HG03354 (cell line): ENCODE results near the gene SPIRE1.
"Not testable (repeated sequence)": the region's sequence is repeated elsewhere in the genome, so short reads cannot be mapped to it uniquely, and the experiment has no call there.

Source experiments
- ATAC-seq: cut with Tn5 transposase; IDR thresholded peaks from one replicate; pipeline ENCODE4 v1.9.1; 2021; ENCODE audit warnings: mild to moderate bottlenecking; ENCODE audit not compliant: unreplicated experiment, poor library complexity, severe bottlenecking

Gene SPIRE1

GRCh38 chr18:12564861-12565260 lies 93.0 kb downstream of the SPIRE1 start:
- no peak for ATAC-seq

GRCh38 chr18:12564378-12564777 lies 93.5 kb downstream of the SPIRE1 start:
- no peak for ATAC-seq

GRCh38 chr18:12560600-12560999 lies 97.3 kb downstream of the SPIRE1 start:
- not testable (repeated sequence) for ATAC-seq

- no peak for ATAC-seq
Observed at GRCh38 chr18:12559319-12559718, 98.6 kb downstream of the SPIRE1 start.

GRCh38 chr18:12556946-12557806 lies 100.7 kb downstream of the SPIRE1 start:
- ATAC-seq, result no peak

- ATAC-seq, result no peak
Observed at GRCh38 chr18:12554796-12555388, 103.0 kb downstream of the SPIRE1 start.

- no peak for ATAC-seq
Observed at GRCh38 chr18:12552879-12553242, 105.0 kb downstream of the SPIRE1 start.

GRCh38 chr18:12551943-12552878 lies 105.7 kb downstream of the SPIRE1 start:
- ATAC-seq, result not testable (repeated sequence)

- not testable (repeated sequence) for ATAC-seq
Observed at GRCh38 chr18:12551466-12551865, 106.4 kb downstream of the SPIRE1 start.

GRCh38 chr18:12543697-12544096 lies 114.2 kb downstream of the SPIRE1 start:
- ATAC-seq, result no peak

- no peak for ATAC-seq
Observed at GRCh38 chr18:12540751-12541150, 117.2 kb downstream of the SPIRE1 start.

- ATAC-seq, result not testable (repeated sequence)
Observed at GRCh38 chr18:12539158-12539557, 118.7 kb downstream of the SPIRE1 start.

- ATAC-seq, result no peak
Observed at GRCh38 chr18:12534820-12535219, 123.1 kb downstream of the SPIRE1 start.

GRCh38 chr18:12532661-12533060 lies 125.2 kb downstream of the SPIRE1 start:
- ATAC-seq, result no peak

GRCh38 chr18:12531749-12532148 lies 126.2 kb downstream of the SPIRE1 start:
- ATAC-seq, result no peak

- ATAC-seq, result no peak
Observed at GRCh38 chr18:12520442-12520992, 137.4 kb downstream of the SPIRE1 start.

- no peak for ATAC-seq
Observed at GRCh38 chr18:12518832-12519531, 138.9 kb downstream of the SPIRE1 start.

GRCh38 chr18:12518326-12518725 lies 139.6 kb downstream of the SPIRE1 start:
- no peak for ATAC-seq

GRCh38 chr18:12517142-12517825 lies 140.6 kb downstream of the SPIRE1 start:
- no peak for ATAC-seq
